NCI-H1694 treated with DMSO at 0.1 percent for 48 hours (cell line): ENCODE results near the gene ZP1.
"Not testable (repeated sequence)": the region's sequence is repeated elsewhere in the genome, so short reads cannot be mapped to it uniquely, and the experiment has no call there.

Source experiments
- DNase-seq: peaks from one replicate; lab custom pipeline; 2025; lab: John Stamatoyannopoulos, UW

ZP1 gene, protein sequence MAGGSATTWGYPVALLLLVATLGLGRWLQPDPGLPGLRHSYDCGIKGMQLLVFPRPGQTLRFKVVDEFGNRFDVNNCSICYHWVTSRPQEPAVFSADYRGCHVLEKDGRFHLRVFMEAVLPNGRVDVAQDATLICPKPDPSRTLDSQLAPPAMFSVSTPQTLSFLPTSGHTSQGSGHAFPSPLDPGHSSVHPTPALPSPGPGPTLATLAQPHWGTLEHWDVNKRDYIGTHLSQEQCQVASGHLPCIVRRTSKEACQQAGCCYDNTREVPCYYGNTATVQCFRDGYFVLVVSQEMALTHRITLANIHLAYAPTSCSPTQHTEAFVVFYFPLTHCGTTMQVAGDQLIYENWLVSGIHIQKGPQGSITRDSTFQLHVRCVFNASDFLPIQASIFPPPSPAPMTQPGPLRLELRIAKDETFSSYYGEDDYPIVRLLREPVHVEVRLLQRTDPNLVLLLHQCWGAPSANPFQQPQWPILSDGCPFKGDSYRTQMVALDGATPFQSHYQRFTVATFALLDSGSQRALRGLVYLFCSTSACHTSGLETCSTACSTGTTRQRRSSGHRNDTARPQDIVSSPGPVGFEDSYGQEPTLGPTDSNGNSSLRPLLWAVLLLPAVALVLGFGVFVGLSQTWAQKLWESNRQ

DNA sequence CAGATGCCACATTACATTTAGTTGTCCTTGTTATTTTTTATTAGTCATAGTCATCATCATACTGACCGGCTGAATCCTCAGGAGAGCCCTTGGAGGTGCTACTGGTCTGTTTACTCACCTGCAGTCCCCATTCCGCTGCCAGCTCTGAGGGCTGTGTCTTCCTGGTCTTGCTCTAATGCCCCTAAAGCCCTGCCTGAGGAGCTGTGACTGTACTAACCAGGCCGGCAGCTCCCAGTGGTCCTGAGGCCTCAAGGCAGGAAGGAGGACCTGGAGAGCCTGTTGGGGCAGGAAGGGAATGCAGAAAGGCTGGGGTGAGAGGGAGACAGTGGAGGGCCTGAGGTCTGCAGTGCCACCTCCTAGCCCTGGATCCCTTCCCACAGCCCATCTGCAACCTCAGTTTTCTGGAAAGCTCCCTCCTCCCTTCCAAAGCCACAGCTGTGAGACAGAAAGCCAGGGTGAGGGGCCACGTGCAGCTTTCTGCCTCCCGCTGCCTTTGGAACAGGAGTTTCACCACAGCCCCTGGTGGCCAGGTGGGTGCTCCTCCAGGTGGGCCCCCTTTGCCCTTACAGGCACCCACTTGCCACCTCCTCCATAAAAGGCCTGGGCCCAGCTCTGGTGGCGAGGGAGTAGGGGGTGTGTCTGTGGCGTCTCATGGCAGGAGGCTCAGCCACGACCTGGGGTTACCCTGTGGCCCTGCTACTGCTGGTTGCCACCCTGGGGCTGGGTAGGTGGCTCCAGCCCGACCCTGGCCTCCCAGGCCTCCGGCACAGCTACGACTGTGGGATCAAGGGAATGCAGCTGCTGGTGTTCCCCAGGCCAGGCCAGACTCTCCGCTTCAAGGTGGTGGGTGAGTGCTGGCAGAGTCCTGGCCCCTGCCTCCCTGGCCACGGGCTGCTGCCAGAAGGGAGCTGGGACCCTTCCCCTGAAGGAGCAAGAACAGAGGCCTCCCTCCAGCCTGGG lies at the start of gene ZP1:
Gene ZP1, plus strand, starts transcription at position 632 of the 960 bp plus-strand sequence. Its CDS starts 20 bp downstream, at position 652.
- no peak for DNase-seq

DNA sequence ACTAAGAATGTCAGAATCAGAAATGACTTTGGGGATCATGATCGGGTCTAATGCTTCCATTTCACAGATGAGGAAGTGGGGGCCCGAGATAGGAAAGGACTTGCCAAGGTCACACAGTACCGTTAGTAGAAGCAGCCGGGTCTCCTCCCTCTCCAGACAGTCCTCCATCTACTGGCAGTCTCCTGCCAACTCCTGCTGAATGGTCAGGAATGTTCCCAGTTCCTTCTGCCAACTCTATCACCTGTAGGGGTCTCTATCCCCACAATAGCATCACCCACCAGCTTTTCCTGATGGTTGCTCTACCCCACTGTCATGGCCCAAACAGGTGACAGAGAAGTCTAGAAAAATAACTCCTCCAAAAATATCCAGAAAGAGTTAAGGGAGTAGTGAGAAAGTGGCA lies 49.3 kb upstream of the ZP1 start:
- no peak for DNase-seq

DNA sequence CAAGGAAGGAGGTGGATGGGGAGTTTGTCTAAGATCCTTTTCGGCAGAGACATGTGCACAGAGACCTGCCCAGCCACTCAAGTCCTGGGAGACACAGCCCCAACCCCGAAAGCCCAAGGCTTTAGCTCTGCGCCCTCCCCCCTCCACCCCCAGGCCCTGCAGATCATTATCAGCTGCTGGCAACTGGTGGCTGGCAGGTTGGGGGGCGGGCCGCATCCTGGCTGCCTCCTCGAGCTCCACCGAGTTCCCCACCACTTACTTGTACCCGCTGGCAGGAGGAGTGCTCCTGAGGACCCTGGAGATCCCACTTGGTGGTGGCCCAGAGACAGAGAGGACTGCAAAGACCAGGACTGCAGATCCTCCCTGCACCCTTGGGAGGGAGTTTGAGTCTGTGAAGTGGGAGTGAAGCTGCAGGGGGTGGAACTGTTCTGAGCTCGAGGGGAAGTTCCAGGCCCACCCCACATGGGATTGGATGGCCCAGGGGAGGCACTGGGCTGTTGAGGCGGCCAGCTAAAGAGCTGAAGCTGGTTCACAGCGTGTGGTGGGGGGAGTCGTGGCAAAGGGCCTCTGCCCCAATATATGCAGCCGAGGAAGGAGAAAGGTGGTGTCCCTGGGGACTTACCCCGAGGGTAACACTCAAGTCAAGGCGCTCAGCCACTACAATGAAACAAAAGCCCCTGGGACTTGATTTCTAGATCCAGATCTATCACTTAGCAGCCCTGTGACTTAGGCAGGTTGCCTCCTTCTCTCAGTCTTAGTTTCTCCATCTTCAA lies 45.3 kb upstream of the ZP1 start:
- DNase-seq = no peak

DNA sequence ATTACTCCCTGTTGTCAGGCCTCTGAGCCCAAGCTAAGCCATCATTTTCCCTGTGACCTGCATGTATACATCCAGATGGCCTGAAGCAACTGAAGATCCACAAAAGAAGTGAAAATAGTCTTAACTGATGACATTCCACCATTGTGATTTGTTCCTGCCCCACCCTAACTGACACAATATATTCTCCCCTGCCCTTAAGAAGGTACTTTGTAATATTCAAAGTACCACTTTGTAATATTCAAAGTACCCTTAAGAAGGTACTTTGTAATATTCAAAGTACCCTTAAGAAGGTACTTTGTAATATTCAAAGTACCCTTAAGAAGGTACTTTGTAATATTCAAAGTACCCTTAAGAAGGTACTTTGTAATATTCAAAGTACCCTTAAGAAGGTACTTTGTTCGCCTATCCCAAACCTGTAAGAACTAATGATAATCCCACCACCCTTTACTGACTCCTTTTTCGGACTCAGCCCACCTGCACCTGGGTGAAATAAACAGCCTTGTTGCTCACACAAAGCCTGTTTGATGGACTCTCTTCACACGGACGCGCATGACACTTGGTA lies 43.5 kb upstream of the ZP1 start:
- DNase-seq = not testable (repeated sequence)

GRCh38 chr11:60825118-60825517 lies 42.2 kb upstream of the ZP1 start:
- DNase-seq = no peak

DNA sequence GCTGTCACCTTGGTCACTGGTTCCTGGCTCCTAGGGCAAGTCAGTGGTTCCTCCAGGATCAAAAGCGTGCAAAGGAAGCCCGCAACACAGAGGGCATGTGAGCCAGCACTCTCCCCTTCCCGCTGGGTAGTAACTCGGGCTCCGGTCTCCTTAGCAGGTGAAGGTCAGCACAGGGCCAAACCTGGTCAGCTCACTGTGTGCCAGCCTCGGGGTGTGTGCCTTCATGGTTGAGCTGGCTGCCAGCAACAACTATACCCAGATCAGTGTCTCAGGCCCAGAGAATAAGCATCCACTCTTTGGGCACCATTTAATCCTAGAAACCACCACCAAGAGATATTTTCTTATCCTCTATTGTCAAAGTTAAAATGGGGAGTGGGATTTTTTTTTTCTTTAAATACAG lies 41.6 kb upstream of the ZP1 start:
- DNase-seq = no peak

- peak; percentile 93 for DNase-seq
Observed at GRCh38 chr11:60830478-60831142, 36.7 kb upstream of the ZP1 start.

GRCh38 chr11:60831143-60831500 lies 36.2 kb upstream of the ZP1 start:
- no peak for DNase-seq

GRCh38 chr11:60831501-60832079 lies 35.8 kb upstream of the ZP1 start:
- peak; percentile 38 for DNase-seq

GRCh38 chr11:60834742-60835533 lies 32.4 kb upstream of the ZP1 start:
- DNase-seq = no peak

DNA sequence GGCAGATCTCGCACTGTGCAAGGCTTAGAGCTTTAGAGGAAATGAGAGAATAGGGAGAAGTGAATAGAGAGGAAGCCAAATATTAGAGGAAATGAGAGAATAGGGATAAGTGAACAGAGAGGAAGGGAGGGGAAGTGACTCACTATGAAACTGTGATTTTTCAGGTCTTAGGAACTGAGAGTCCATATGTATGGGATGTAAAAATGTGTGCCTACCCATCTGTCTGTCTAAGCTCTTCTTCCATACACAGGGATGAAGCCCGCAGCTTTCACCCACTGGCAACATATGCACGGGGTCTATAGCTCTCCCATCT lies 31.9 kb upstream of the ZP1 start:
- DNase-seq = peak; percentile 17

GRCh38 chr11:60836866-60837515 lies 30.4 kb upstream of the ZP1 start:
- DNase-seq = no peak

GRCh38 chr11:60838132-60838531 lies 29.2 kb upstream of the ZP1 start:
- no peak for DNase-seq

DNA sequence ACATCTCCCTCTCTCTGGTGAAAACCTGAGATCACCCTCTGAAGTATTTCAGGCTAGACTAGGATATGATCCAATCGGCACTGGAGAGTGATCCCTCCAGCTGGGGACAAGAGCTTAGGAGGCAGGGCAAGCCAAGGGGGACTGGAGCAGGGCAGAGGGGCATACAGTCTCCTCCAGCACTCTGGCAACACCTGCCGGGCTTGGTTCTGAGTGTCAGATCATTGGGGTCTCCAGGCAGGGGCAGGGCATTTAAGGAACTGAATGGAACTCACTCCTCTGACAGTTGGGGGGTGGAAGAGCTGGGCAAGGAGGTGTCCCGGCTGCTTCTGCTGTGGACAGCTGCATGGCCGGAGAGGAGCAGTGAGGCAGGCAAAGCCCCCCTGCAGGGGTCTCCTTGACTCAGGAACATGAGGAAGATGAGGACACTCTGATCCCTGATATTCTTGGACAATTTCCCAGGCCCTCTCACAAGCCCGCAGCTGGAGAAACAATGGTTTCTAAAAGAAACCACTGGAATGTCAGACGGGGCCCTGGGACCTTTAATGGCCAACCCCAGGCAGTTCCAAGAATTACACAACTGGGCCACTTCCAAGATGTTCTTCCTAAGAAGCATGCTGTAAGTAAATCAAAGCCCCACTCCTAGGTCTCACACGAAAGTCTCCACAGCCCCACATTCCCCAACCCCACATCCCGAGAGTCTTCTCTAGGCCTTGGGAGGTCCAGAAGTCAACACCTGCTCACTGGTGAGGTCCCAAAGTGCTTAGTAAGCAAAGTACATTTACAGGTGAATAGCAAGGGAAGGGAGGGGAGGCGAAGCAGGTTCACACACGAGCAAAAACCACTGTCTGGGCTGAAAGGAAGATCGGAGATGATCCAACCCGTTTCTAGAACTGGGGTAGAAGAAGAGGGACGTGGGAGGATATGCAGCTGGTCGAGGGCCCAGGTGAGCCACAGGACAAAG lies 26.6 kb upstream of the ZP1 start:
- DNase-seq = no peak

- DNase-seq = peak; percentile 70
Observed at GRCh38 chr11:60841797-60842667, 25.3 kb upstream of the ZP1 start, which contains the start of gene CCDC86. Gene CCDC86 (plus strand): TSS chr11:60842113. CDS start chr11:60842125, 12 bp downstream.

DNA sequence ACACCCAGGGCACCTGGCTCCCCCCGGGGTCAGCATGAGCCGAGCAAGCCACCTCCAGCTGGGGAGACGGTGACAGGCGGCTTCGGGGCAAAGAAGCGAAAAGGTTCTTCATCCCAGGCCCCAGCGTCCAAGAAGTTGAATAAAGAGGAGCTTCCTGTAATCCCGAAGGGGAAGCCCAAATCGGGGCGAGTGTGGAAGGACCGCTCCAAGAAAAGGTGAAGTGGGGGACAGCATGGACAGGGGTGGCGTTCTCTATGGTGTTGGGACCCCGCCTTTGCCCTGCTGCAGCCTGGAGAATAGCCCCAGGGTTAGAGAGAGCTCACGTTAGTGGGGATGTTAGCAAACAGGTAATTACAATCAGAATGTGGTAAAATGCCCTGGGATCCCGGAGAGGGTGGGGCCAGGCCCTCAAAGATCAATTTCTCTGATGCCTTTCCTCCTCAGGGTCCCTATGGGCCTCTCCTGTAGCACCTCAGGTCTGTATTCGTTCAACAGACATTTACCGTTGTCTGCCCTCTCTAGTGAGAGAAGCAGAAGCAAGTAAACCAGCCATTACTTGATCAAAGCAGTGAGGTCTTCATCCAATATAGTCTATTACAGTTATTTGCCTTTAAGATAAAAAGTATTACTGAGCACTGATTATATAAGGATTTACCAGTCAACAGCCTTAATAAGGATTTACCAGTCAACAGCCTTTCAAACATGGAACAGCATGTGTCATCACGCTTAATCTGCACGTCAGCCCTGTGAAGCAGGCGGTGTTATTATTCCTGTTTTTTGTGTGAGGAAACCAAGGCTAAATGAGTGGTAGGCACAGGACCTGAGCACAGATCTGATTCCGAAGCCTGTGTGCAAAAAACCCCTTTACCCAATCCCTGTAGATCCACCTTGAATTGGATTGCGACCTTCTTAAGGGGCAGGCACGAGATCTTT lies 24.4 kb upstream of the ZP1 start:
- DNase-seq = no peak
